PC-9 (cell line): ENCODE measurements around the gene WFIKKN1. TPM values are rescaled to one million over a fixed set of nuclear protein-coding genes. Genes with fewer than 3 reads are reported as not detected.

ENCODE experiments used
- BruUV-seq: library from RNA; stranded (reverse); fragments of 400-500 nt; replicated peaks from 2 replicates; lab custom pipeline; 2021; lab: Mats Ljungman, UMichigan
- CTCF ChIA-PET: fragments of 300-600 bp; sonication (Branson Sonifier 250); formaldehyde crosslinking; loops from one replicate; lab custom pipeline; 2022; ENCODE audit warnings: antibody characterized with exemption; lab: Charles Lee
- POLR2A ChIA-PET: fragments of 300-600 bp; sonication (Branson Sonifier 250); formaldehyde crosslinking; loops from one replicate; lab custom pipeline; 2022; ENCODE audit warnings: antibody characterized with exemption; ENCODE audit not compliant: unreplicated experiment; lab: Charles Lee
- DNase-seq, 2 experiments: peaks; one replicate each; pipeline versions ENCODE4 v3.0.0 to v3.0.0-alpha.2; 2015 to 2022; ENCODE audit warnings: mixed read lengths in 1 of 2
- H2AFZ ChIP-seq: fragments of 200-600 bp; sonication (generic); 2 replicates; pipeline ENCODE4 v1.8.1; 2017; ENCODE audit warnings: antibody characterized with exemption
- H3F3A ChIP-seq: fragments of 200-600 bp; sonication (generic); 2 replicates; pipeline ENCODE4 v1.8.1; 2017; ENCODE audit warnings: antibody characterized with exemption, mild to moderate bottlenecking, low read depth; ENCODE audit not compliant: insufficient read depth
- H3K27ac ChIP-seq: fragments of 200-600 bp; sonication (generic); 2 replicates; pipeline ENCODE4 v1.6.1; 2016; ENCODE audit warnings: mixed run types
- H3K27me3 ChIP-seq: fragments of 200-600 bp; sonication (generic); 2 replicates; pipeline ENCODE4 v1.6.1; 2016; ENCODE audit warnings: low read depth, mixed run types; ENCODE audit not compliant: insufficient read depth
- H3K36me3 ChIP-seq: fragments of 200-600 bp; sonication (generic); 2 replicates; pipeline ENCODE4 v1.6.1; 2016; ENCODE audit warnings: low read depth, mixed run types
- H3K4me1 ChIP-seq: fragments of 200-600 bp; sonication (generic); replicated peaks from 2 replicates; pipeline ENCODE4 v1.6.1; 2016; ENCODE audit warnings: mixed run types; ENCODE audit not compliant: insufficient read depth
- H3K4me2 ChIP-seq: fragments of 200-600 bp; sonication (generic); 2 replicates; pipeline ENCODE4 v1.6.1; 2017; ENCODE audit warnings: mixed run types
- H3K4me3 ChIP-seq: fragments of 200-600 bp; sonication (generic); 2 replicates; pipeline ENCODE4 v1.6.1; 2016; ENCODE audit warnings: mixed run types
- H3K79me2 ChIP-seq: fragments of 200-600 bp; sonication (generic); 2 replicates; pipeline ENCODE4 v1.6.1; 2017; ENCODE audit warnings: low read depth, mixed run types
- H3K9me2 ChIP-seq: fragments of 200-600 bp; sonication (generic); 2 replicates; pipeline ENCODE4 v1.8.1; 2017; ENCODE audit warnings: mild to moderate bottlenecking; ENCODE audit not compliant: insufficient read depth
- H3K9me3 ChIP-seq: fragments of 200-600 bp; sonication (generic); 2 replicates; pipeline ENCODE4 v1.8.1; 2016; ENCODE audit warnings: low read depth; ENCODE audit not compliant: insufficient read depth
- H4K20me1 ChIP-seq: fragments of 200-600 bp; sonication (generic); 2 replicates; pipeline ENCODE4 v1.8.1; 2017; ENCODE audit not compliant: insufficient read depth
- EZH2 ChIP-seq: fragments of 200-600 bp; sonication (generic); IDR thresholded peaks from 2 replicates; pipeline ENCODE4 v1.8.0; 2017; ENCODE audit warnings: antibody characterized with exemption, low read depth
- intact Hi-C: fragments of 100-400 bp; cut with micrococcal nuclease; formaldehyde crosslinking; loops from one replicate; pipeline ENCODE4 v1.10.0; 2022; ENCODE audit not compliant: unreplicated experiment
- total RNA-seq: library from RNA; stranded (reverse); gene quantifications from 2 replicates; pipeline ENCODE4 v1.2.3, GENCODE V29; 2021
- TF ChIP-seq, protein P1 (sequence below): fragments of 200-600 bp; sonication (generic); conservative IDR thresholded peaks from 2 replicates; pipeline ENCODE4 v1.6.1; 2017; ENCODE audit warnings: mixed run types, antibody characterized with exemption, mild to moderate bottlenecking, moderate library complexity

Gene WFIKKN1
- total RNA-seq, 1 experiment from 2014 or later: 6.9 TPM

DNA sequence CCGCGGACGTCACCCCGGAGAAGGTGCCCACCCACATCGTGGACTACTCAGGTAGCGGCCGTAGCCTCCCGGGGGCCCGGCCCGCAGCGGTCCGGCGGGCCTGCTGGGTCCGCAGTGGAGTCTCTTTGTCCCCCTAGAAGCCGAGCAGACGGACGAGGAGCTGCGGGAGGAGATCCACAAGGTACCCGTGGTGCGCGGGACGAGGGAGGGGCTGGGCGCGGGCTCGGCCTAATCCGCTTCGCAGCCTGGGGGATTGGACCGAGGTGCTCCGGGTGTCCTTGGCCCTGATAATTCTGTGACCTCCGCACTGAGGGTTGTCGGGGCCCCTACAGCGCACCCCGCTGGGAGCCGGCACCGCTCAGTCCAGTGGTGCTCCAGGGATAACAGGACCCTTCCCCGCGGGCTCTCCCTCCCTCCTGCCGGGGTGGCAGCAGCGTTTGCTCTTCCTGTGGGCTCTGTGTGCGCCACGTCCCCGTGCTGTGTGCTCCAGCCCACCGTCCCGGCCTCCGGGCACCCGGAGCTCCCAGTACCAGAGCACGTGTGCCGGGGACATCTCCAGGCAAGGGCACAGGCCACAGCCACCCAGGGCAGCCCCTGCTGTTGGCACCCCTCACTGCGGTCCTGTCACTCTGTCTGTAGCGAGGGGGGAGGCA lies 37.9 kb downstream of the WFIKKN1 start:
- Histone ChIP-seq H3K27me3 (no peaks in the 10 kb centered on the region), H3K9me3 (no peaks in the 10 kb centered on the region), H3F3A (peaks cover 16% of the 10 kb centered on the region; the same call in 1 of the 2 replicates), H3K4me3 (peak overlapping the region; percentile 88), H4K20me1 (no peaks in the 10 kb centered on the region; the same call in 1 of the 2 replicates), H3K36me3 (no peaks in the 10 kb centered on the region), H3K79me2 (peaks cover 21% of the 10 kb centered on the region), H3K4me2 (peak overlapping the region; percentile 96), H3K4me1 (peaks cover 9% of the 10 kb centered on the region; the same call in 1 of the 2 replicates), H3K27ac (no peak overlapping the region), H3K9me2 (no peaks in the 10 kb centered on the region), H2AFZ (peak overlapping the region; percentile 85)
- TF ChIP-seq, protein P1, sequence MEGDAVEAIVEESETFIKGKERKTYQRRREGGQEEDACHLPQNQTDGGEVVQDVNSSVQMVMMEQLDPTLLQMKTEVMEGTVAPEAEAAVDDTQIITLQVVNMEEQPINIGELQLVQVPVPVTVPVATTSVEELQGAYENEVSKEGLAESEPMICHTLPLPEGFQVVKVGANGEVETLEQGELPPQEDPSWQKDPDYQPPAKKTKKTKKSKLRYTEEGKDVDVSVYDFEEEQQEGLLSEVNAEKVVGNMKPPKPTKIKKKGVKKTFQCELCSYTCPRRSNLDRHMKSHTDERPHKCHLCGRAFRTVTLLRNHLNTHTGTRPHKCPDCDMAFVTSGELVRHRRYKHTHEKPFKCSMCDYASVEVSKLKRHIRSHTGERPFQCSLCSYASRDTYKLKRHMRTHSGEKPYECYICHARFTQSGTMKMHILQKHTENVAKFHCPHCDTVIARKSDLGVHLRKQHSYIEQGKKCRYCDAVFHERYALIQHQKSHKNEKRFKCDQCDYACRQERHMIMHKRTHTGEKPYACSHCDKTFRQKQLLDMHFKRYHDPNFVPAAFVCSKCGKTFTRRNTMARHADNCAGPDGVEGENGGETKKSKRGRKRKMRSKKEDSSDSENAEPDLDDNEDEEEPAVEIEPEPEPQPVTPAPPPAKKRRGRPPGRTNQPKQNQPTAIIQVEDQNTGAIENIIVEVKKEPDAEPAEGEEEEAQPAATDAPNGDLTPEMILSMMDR: no peak
- no peak for TF ChIP-seq EZH2
- no peak for DNase-seq
- intact Hi-C loops: loop anchor here (1.0 to 5.0 kb wide), 2 partner anchors 9 to 41 kb away; no protein-coding TSS in a partner anchor
- no TSS peak for BruUV-seq
- ChIA-PET POLR2A (interaction anchor here (0.6 kb wide), 1 partner anchor 12 kb away, joined by 5 read pairs; no protein-coding TSS in a partner anchor), CTCF (interaction anchor here (0.5 kb wide), 1 partner anchor 272 kb away, joined by 6 read pairs; the partner anchor contains the start of gene NME4)

DNA sequence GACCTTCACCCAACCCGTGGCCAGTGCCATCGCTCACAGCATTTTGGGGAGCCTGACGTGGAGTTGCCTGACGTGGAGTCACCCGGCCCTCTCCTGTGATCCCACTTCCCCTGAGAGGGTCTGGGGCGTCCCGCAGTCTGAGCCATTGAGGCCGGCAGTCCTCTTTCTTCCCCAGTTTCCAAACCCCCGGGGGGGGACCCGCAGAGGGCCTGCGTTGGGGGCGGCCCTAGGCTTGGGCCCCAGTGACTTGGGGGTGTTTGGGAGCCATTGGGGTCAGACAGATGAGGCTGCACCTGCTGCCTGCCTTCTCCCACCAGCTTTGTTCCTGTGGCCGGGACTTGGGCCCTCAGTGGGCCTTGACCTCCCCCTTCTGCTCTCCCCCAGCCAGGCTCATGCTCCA lies 38.9 kb downstream of the WFIKKN1 start:
- H4K20me1 ChIP-seq: no peaks in the 10 kb centered on the region; the same call in 1 of the 2 replicates
- peaks cover 21% of the 10 kb centered on the region for H3K79me2 ChIP-seq
- no TSS peak for BruUV-seq
- ChIA-PET POLR2A (no interaction called here), CTCF (no interaction called here)
- no peaks in the 10 kb centered on the region for H3K9me2 ChIP-seq
- H3K27ac ChIP-seq: no peak overlapping the region
- DNase-seq: no peak
- peaks cover 9% of the 10 kb centered on the region; the same call in 1 of the 2 replicates for H3K4me1 ChIP-seq
- H3K9me3 ChIP-seq: no peaks in the 10 kb centered on the region
- peaks cover 16% of the 10 kb centered on the region; the same call in 1 of the 2 replicates for H3F3A ChIP-seq
- intact Hi-C loops: loop anchor here (1.0 to 5.0 kb wide), 2 partner anchors 8 to 42 kb away; no protein-coding TSS in a partner anchor
- H3K4me3 ChIP-seq: no peak overlapping the region
- TF ChIP-seq EZH2: no peak
- TF ChIP-seq, protein P1: no peak
- H3K36me3 ChIP-seq: no peaks in the 10 kb centered on the region
- H3K27me3 ChIP-seq: no peaks in the 10 kb centered on the region
- peak overlapping the region; percentile 96; the same call in 1 of the 2 replicates for H3K4me2 ChIP-seq
- no peak overlapping the region for H2AFZ ChIP-seq

DNA sequence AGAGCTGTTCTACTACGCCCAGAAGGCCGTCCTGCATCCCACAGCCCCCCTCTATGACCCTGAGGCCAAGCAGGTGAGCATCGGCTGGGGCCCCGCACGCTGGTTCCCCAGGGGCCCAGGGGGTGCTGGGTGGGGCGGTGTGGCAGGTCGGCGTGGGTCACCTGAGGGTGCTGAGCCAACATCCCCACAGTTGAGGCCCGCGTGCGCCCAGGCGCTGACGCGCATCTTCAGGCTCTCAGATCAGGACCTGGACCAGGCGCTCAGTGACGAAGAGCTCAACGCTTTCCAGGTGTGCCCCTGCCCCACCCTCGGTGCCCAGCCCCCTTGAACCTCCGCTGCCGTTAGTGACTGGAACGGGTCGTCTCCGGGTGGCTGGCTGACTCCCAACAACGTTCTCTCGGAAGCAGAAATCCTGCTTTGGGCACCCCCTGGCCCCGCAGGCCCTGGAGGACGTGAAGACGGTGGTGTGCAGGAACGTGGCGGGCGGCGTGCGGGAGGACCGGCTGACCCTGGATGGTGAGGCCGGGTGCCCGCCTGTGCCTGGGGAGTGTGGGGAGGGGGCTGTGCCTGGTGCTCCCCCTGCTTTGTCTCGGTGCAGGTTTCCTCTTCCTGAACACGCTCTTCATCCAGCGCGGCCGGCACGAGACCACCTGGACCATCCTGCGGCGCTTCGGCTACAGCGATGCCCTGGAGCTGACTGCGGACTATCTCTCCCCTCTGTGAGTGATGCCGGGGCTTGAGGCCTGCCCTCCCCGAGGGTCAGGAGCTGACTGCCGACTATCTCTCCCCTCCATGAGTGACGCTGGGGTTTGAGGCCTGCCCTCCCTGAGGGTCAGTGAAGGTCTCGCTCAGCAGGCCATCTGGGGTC lies 39.9 kb downstream of the WFIKKN1 start:
- Histone ChIP-seq H3K27me3 (no peaks in the 10 kb centered on the region), H3K4me3 (no peak overlapping the region), H3K9me2 (no peaks in the 10 kb centered on the region), H3K79me2 (peaks cover 21% of the 10 kb centered on the region), H2AFZ (no peak overlapping the region), H3K9me3 (no peaks in the 10 kb centered on the region), H3K4me2 (no peak overlapping the region), H3K27ac (no peak overlapping the region), H3F3A (peaks cover 16% of the 10 kb centered on the region; the same call in 1 of the 2 replicates), H4K20me1 (no peaks in the 10 kb centered on the region; the same call in 1 of the 2 replicates), H3K36me3 (no peaks in the 10 kb centered on the region), H3K4me1 (peaks cover 9% of the 10 kb centered on the region; the same call in 1 of the 2 replicates)
- intact Hi-C loops: no loop called here
- DNase-seq: no peak
- CTCF ChIA-PET: interaction anchor here (0.6 kb wide), 1 partner anchor 334 kb away, joined by 6 read pairs; no protein-coding TSS in a partner anchor
- TF ChIP-seq, protein P1: no peak
- no peak for TF ChIP-seq EZH2
- no TSS peak for BruUV-seq
- POLR2A ChIA-PET: interaction anchor here (0.6 kb wide), 2 partner anchors 38 to 300 kb away, joined by 3 to 4 read pairs; no protein-coding TSS in a partner anchor
